GM12878 (cell line): Measurements from ENCODE around the gene RCOR2. TPM values are rescaled to one million over a fixed set of nuclear protein-coding genes. Genes with fewer than 3 reads are reported as not detected.

Experiments used
- ATAC-seq: fragments of 200-7000 bp; cut with Tn5 transposase; 3 replicates; pipeline ENCODE4 v1.9.1; 2020; ENCODE audit warnings: mild to moderate bottlenecking, moderate library complexity
- Bru-seq: library from RNA; stranded (reverse); fragments of 400-500 nt; gene quantifications from one replicate; lab custom pipeline; 2021; lab: Mats Ljungman, UMichigan
- BruChase-seq, 2 experiments: library from RNA; stranded (reverse); fragments of 400-500 nt; gene quantifications; one replicate each; lab custom pipeline; 2021; lab: Mats Ljungman, UMichigan
- BruUV-seq: library from RNA; stranded (reverse); fragments of 400-500 nt; replicated peaks from 2 replicates; lab custom pipeline; 2021; lab: Mats Ljungman, UMichigan
- CTCF ChIA-PET: fragments of 300-600 bp; sonication (Branson Sonifier 250); formaldehyde crosslinking; extraction: SDS; loops from one replicate; lab custom pipeline; 2021; ENCODE audit warnings: inconsistent platforms; lab: Yijun Ruan, JAX
- POLR2A ChIA-PET: fragments of 350-600 bp; formaldehyde crosslinking; extraction: SDS; loops from one replicate; lab custom pipeline; 2021; ENCODE audit warnings: inconsistent platforms; lab: Charles Lee
- RAD21 ChIA-PET: fragments of 300-600 bp; sonication (Branson Sonifier 250); formaldehyde crosslinking; loops from one replicate; lab custom pipeline; 2023; ENCODE audit warnings: antibody characterized with exemption; ENCODE audit not compliant: unreplicated experiment; lab: Charles Lee
- SMC1A ChIA-PET: fragments of 300-600 bp; sonication (Branson Sonifier 250); formaldehyde crosslinking; loops from one replicate; lab custom pipeline; 2023; ENCODE audit not compliant: unreplicated experiment, uncharacterized antibody; lab: Charles Lee
- DNase-seq: peaks from one replicate; pipeline ENCODE4 v3.0.0-alpha.2; 2011; ENCODE audit warnings: low read depth, low spot score
- FAIRE-seq: peaks from 3 replicates; lab custom pipeline; 2011; peaks lifted over from hg19 to GRCh38; lab: Jason Lieb, UNC
- H2AFZ ChIP-seq: 2 replicates; pipeline ENCODE4 v1.6.0; 2011; ENCODE audit warnings: low read depth, low read length, control low read depth; ENCODE audit not compliant: control insufficient read depth
- H3K27ac ChIP-seq: 2 replicates; pipeline ENCODE4 v1.5.1; 2011; ENCODE audit warnings: control low read depth; ENCODE audit not compliant: control insufficient read depth, insufficient read depth
- H3K27me3 ChIP-seq, 2 experiments: replicated peaks in 1 of 2; 2 replicates each; pipeline versions ENCODE4 v1.6.0 to v1.6.1; 2011; ENCODE audit warnings: low read length in 1 of 2; ENCODE audit not compliant: control insufficient read depth in 2 of 2, insufficient read depth in 2 of 2
- H3K36me3 ChIP-seq, 2 experiments: 2 replicates each; pipeline ENCODE4 v1.5.1; 2011; ENCODE audit warnings: low read length in 1 of 2; ENCODE audit not compliant: control insufficient read depth in 2 of 2, insufficient read depth in 2 of 2
- H3K4me1 ChIP-seq: 2 replicates; pipeline ENCODE4 v1.6.1; 2011; ENCODE audit warnings: mild to moderate bottlenecking, low read length, moderate library complexity, mixed read lengths; ENCODE audit not compliant: control insufficient read depth, insufficient read depth
- H3K4me2 ChIP-seq: 2 replicates; pipeline ENCODE4 v1.6.0; 2011; ENCODE audit warnings: control low read depth; ENCODE audit not compliant: control insufficient read depth, insufficient read depth
- H3K4me3 ChIP-seq: fragments of 200-600 bp; sonication (generic); 2 replicates; pipeline ENCODE4 v1.5.1; 2016
- H3K79me2 ChIP-seq: 2 replicates; pipeline ENCODE4 v1.6.0; 2011; ENCODE audit warnings: low read length; ENCODE audit not compliant: control insufficient read depth, insufficient read depth
- H3K9ac ChIP-seq: 2 replicates; pipeline ENCODE4 v1.8.0; 2011; ENCODE audit warnings: low read length, control low read depth, mixed read lengths; ENCODE audit not compliant: control insufficient read depth, insufficient read depth
- H3K9me3 ChIP-seq: replicated peaks from 3 replicates; pipeline ENCODE4 v1.5.1; 2011; ENCODE audit warnings: mild to moderate bottlenecking, low read length; ENCODE audit not compliant: control insufficient read depth, insufficient read depth
- H4K20me1 ChIP-seq: 2 replicates; pipeline ENCODE4 v1.6.0; 2011; ENCODE audit not compliant: control insufficient read depth, insufficient read depth
- BHLHE40 ChIP-seq, 2 experiments: fragments of 450-650 bp in 1 of 2; IDR thresholded peaks; 2 replicates each; pipeline ENCODE4 v1.6.1; 2011 to 2017; ENCODE audit warnings: low read depth in 2 of 2, borderline replicate concordance in 1 of 2, improper control_type of control experiment in 1 of 2, low read length in 1 of 2, mild to moderate bottlenecking in 1 of 2
- CBX5 ChIP-seq: sonication (generic); IDR thresholded peaks from 2 replicates; pipeline ENCODE4 v1.6.1; 2016; ENCODE audit warnings: low read depth, moderate library complexity, mild to moderate bottlenecking, inconsistent platforms
- CHD2 ChIP-seq: IDR thresholded peaks from 2 replicates; pipeline ENCODE4 v1.6.1; 2011; ENCODE audit warnings: low read depth, low read length, improper control_type of control experiment, borderline replicate concordance
- FOXM1 ChIP-seq: IDR thresholded peaks from 2 replicates; pipeline ENCODE4 v1.6.1; 2012; ENCODE audit warnings: low read depth, mild to moderate bottlenecking, inconsistent platforms, low read length, moderate library complexity
- GABPA ChIP-seq: IDR thresholded peaks from 2 replicates; pipeline ENCODE4 v1.6.1; 2014; ENCODE audit warnings: antibody characterized with exemption, low read depth, mild to moderate bottlenecking, inconsistent platforms
- HDGF ChIP-seq: fragments of 450-650 bp; IDR thresholded peaks from 2 replicates; pipeline ENCODE4 v1.6.1; 2016; ENCODE audit warnings: antibody characterized with exemption
- JUND ChIP-seq: IDR thresholded peaks from 2 replicates; pipeline ENCODE4 v1.6.1; 2012; ENCODE audit warnings: low read depth, mild to moderate bottlenecking, low read length, improper control_type of control experiment, moderate library complexity
- NR2F1 ChIP-seq: fragments of 450-650 bp; conservative IDR thresholded peaks from 2 replicates; pipeline ENCODE4 v1.6.1; 2017; ENCODE audit warnings: mild to moderate bottlenecking
- POLR2A ChIP-seq: IDR thresholded peaks from 2 replicates; pipeline ENCODE4 v1.6.1; 2011; ENCODE audit warnings: low read depth, mild to moderate bottlenecking, low read length
- TCF12 ChIP-seq: IDR thresholded peaks from 2 replicates; pipeline ENCODE4 v1.6.1; 2011; ENCODE audit warnings: low read depth, mild to moderate bottlenecking, low read length
- TCF3 ChIP-seq: IDR thresholded peaks from 2 replicates; pipeline ENCODE4 v1.6.1; 2012; ENCODE audit warnings: low read depth, mild to moderate bottlenecking, low read length, borderline replicate concordance; ENCODE audit not compliant: insufficient read depth
- WRNIP1 ChIP-seq: IDR thresholded peaks from 2 replicates; pipeline ENCODE4 v1.6.1; 2011; ENCODE audit warnings: low read depth, low read length, improper control_type of control experiment, borderline replicate concordance
- YY1 ChIP-seq: IDR thresholded peaks from 2 replicates; pipeline ENCODE4 v1.6.1; 2011; ENCODE audit warnings: low read depth, mild to moderate bottlenecking, low read length
- ZBED1 ChIP-seq: IDR thresholded peaks from 2 replicates; pipeline ENCODE4 v1.6.1; 2016; ENCODE audit warnings: borderline replicate concordance
- ZNF24 ChIP-seq: fragments of 450-650 bp; IDR thresholded peaks from 2 replicates; pipeline ENCODE4 v1.6.1; 2017; ENCODE audit warnings: antibody characterized with exemption, mild to moderate bottlenecking
- WGBS: methylation state at CpG from one replicate; pipeline ENCODE4 v1.1.6; 2016; ENCODE audit warnings: low lambda C conversion rate; ENCODE audit not compliant: insufficient replicate concordance, insufficient coverage; ENCODE audit errors: missing lambda C conversion rate; 5-methylcytosine and 5-hydroxymethylcytosine counted together
- in situ Hi-C: fragments of 300-500 bp; cut with MboI; formaldehyde crosslinking; loops from 9 replicates; pipeline ENCODE4 v1.14.3; 2018; ENCODE audit warnings: mixed read lengths
- intact Hi-C: fragments of 100-400 bp; cut with micrococcal nuclease; formaldehyde crosslinking; loops from one replicate; pipeline ENCODE4 v1.14.2; 2022; ENCODE audit not compliant: unreplicated experiment
- long read RNA-seq, 2 experiments: library from polyadenylated mRNA; unstranded; transcript quantifications; one replicate each; pipeline ENCODE4 v2.0.0, GENCODE V29; 2019 to 2020
- polyA minus RNA-seq, 3 experiments: library from RNA; depleted of rRNA, polyadenylated mRNA; stranded (reverse); fragments of >200 nt; gene quantifications; 2 replicates each; pipeline ENCODE4 v1.2.3, GENCODE V29; 2011
- polyA plus RNA-seq, 11 experiments: library from polyadenylated mRNA; depleted of rRNA in 4 of 11; unstranded in 6 of 11; stranded (reverse) in 5 of 11; fragments of >200 nt; fragmentation: Nextera tagmentation in 4 of 11; fragmentation: Illumina TruSeq in 1 of 11; extraction: Ambion mirVana in 4 of 11; extraction: Trizol in 1 of 11; gene quantifications; 1 replicate in 1 of 11; 2 replicates in 10 of 11; pipeline versions ENCODE4 v1.2.1 to v1.2.3, GENCODE V29; 2011 to 2016; ENCODE audit warnings: inconsistent platforms in 2 of 11, missing spikeins in 2 of 11, low read depth in 1 of 11
- total RNA-seq, 4 experiments: library from RNA; depleted of rRNA in 3 of 4; stranded (reverse); fragments of >200 nt in 3 of 4; fragmentation: Illumina TruSeq in 1 of 4; extraction: Trizol in 1 of 4; gene quantifications; 2 replicates each; pipeline versions ENCODE4 v1.2.1 to v1.2.3, GENCODE V29; 2013 to 2021
- TF ChIP-seq, protein P1 (sequence below): fragments of 450-650 bp; formaldehyde crosslinking; IDR thresholded peaks from 2 replicates; pipeline ENCODE4 v1.4.0; 2020; ENCODE audit warnings: mild to moderate bottlenecking, moderate library complexity

RCOR2 gene
- 0.40 and 0.81 TPM in 2 replicates for total RNA-seq (2013; cell fraction: nucleolus; rRNA removed)
- total RNA-seq (2014; rRNA removed): 0.05 and 0.17 TPM in 2 replicates
- total RNA-seq (2014; rRNA removed; fragmentation: Illumina TruSeq; extraction: Trizol): 0.09 TPM in 1 of 2 replicates, not detected in the other
- total RNA-seq (2021): 0.16 and 0.28 TPM in 2 replicates
- polyA plus RNA-seq (2011; ENCODE audit: low read depth): not detected
- polyA plus RNA-seq (2011; rRNA removed): 0.07 and 0.11 TPM in 2 replicates
- 0.18 TPM in 2 replicates for polyA plus RNA-seq (2011; cell fraction: cytosol; rRNA removed)
- polyA plus RNA-seq (2011; cell fraction: nucleus; rRNA removed): 0.31 and 0.66 TPM in 2 replicates
- polyA plus RNA-seq (2012): 0.15 and 0.16 TPM in 2 replicates
- polyA plus RNA-seq (2014; fragmentation: Illumina TruSeq; extraction: Trizol): 0.06 and 0.10 TPM in 2 replicates
- polyA plus RNA-seq (2014; fragmentation: Nextera tagmentation; extraction: Ambion mirVana): not detected
- 0.23 and 0.32 TPM in 2 replicates for polyA plus RNA-seq (2014; rRNA removed)
- polyA plus RNA-seq (2016; fragmentation: Nextera tagmentation; extraction: Ambion mirVana): not detected
- 0.07 TPM in 1 of 2 replicates, not detected in the other for polyA minus RNA-seq (2011; rRNA and poly(A)+ RNA removed)
- polyA minus RNA-seq (2011; cell fraction: cytosol; rRNA and poly(A)+ RNA removed): not detected in 2 replicates
- polyA minus RNA-seq (2011; cell fraction: nucleus; rRNA and poly(A)+ RNA removed): 0.12 TPM in 1 of 2 replicates, not detected in the other
- Bru-seq, nascent RNA: percentile 17 among the genes with signal in this experiment
- percentile 12 among the genes with signal in this experiment for BruChase-seq, experiment 1, labeled RNA remaining after a 6-hour chase
- BruChase-seq, experiment 2, labeled RNA remaining after a 2-hour chase: percentile 18 among the genes with signal in this experiment
- long read RNA-seq, experiment 1: 0 reads
- long read RNA-seq, experiment 2: 0 reads

DNA sequence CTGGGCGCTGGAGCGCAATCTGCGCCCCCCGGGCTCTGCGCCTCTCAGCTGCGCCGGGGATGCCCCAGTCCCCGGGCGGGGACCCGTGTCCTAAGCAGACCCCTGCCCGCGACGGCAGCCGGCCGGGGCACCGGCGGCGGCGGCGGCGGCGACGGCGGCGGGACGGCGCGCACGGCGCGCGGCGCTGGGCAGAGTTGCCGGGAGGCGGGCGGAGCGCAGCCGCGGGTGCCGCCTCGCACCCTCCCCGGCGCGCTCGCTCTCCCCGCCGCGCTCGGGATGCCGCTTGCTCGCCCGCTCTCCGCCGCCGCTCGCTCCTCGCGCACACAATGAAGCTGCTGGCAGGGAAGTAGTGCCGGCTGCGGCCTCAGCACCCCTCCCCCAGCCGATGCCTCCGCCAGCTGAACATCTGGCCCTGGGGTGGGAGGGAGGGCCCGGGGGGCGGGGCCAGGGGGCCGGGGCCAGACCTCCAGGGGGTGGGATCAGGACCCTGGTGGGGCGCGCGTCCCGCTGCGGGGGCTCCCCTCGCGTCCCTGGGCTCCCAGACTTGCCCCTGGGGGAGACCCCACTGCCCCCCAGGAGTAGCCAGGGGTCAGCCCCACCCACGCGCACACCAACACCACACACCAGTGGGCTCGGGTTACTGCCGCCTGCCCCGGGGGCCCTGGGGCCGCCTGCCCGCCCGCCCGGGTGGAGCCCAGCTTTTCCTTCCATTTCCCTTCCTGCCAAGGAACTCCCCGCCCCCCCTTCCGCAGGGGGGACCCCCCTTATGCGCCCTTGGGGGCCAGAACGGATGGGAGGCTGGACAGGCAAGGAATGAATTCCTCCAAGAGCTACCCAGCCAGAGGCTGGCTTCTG lies at the start of gene RCOR2:
TSS of gene RCOR2 (minus strand) at position 328 of the 855 bp plus-strand sequence. CDS start 708 bp downstream, outside the sequence.
- DNase-seq (no peak), ATAC-seq (peak; percentile 53), FAIRE-seq (no peak)
- Histone ChIP-seq H3K4me1 (peaks cover 10% of the 10 kb centered on the region), H3K9ac (0 out of 2 replicates have a peak within 1 kb of the TSS, but pooled peaks have one; percentile 35), H3K36me3 (no peaks in the 10 kb centered on the region), H3K27ac (no peak within 1 kb of the TSS), H3K27me3 (peaks cover 0 to 3% of the 10 kb centered on the region in 2 experiments; a peak in 3 of 4 replicates), H2AFZ (peak within 1 kb of the TSS; percentile 69), H3K4me2 (peak within 1 kb of the TSS; percentile 93), H4K20me1 (no peaks in the 10 kb centered on the region), H3K9me3 (no peaks in the 10 kb centered on the region), H3K79me2 (no peaks in the 10 kb centered on the region), H3K4me3 (peak within 1 kb of the TSS; percentile 59)
- no TSS peak for BruUV-seq
- SMC1A ChIA-PET: interaction anchor here (0.8 to 1.5 kb wide), 3 partner anchors 29 to 79 kb away, joined by 3 to 4 read pairs (median 3); partner anchors contain the start of gene MARK2
- WGBS: 4% methylated on average over 13 of the region's 85 CpGs
- CTCF ChIA-PET: interaction anchor here (0.6 to 3.1 kb wide), 7 partner anchors 11 to 1947 kb away, joined by 3 to 17 read pairs (median 4); no protein-coding TSS in a partner anchor
- intact Hi-C loops: no loop called here
- RAD21 ChIA-PET: interaction anchor here (0.9 to 1.0 kb wide), 2 partner anchors 44 to 78 kb away, joined by 3 read pairs; partner anchors contain the start of gene MARK2
- in situ Hi-C loops: no loop called here
- POLR2A ChIA-PET: interaction anchor here (1.1 to 1.5 kb wide), 2 partner anchors 28 to 79 kb away, joined by 4 read pairs; no protein-coding TSS in a partner anchor
- TF ChIP-seq ZBED1: no peak
- no peak for TF ChIP-seq GABPA
- peak; percentile 77; the same call in 1 of the 2 replicates for TF ChIP-seq TCF12
- TF ChIP-seq YY1: 0 out of 2 replicates have a peak, but pooled peaks have one; percentile 21
- TF ChIP-seq HDGF: no peak
- TF ChIP-seq, protein P1, sequence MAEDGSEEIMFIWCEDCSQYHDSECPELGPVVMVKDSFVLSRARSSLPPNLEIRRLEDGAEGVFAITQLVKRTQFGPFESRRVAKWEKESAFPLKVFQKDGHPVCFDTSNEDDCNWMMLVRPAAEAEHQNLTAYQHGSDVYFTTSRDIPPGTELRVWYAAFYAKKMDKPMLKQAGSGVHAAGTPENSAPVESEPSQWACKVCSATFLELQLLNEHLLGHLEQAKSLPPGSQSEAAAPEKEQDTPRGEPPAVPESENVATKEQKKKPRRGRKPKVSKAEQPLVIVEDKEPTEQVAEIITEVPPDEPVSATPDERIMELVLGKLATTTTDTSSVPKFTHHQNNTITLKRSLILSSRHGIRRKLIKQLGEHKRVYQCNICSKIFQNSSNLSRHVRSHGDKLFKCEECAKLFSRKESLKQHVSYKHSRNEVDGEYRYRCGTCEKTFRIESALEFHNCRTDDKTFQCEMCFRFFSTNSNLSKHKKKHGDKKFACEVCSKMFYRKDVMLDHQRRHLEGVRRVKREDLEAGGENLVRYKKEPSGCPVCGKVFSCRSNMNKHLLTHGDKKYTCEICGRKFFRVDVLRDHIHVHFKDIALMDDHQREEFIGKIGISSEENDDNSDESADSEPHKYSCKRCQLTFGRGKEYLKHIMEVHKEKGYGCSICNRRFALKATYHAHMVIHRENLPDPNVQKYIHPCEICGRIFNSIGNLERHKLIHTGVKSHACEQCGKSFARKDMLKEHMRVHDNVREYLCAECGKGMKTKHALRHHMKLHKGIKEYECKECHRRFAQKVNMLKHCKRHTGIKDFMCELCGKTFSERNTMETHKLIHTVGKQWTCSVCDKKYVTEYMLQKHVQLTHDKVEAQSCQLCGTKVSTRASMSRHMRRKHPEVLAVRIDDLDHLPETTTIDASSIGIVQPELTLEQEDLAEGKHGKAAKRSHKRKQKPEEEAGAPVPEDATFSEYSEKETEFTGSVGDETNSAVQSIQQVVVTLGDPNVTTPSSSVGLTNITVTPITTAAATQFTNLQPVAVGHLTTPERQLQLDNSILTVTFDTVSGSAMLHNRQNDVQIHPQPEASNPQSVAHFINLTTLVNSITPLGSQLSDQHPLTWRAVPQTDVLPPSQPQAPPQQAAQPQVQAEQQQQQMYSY: no peak
- TF ChIP-seq ZNF24: 0 out of 2 replicates have a peak, but pooled peaks have one; percentile 14
- TF ChIP-seq CBX5: no peak
- TF ChIP-seq CHD2: peak; percentile 93
- TF ChIP-seq POLR2A: peak; percentile 56; the same call in 1 of the 2 replicates
- no peak for TF ChIP-seq WRNIP1
- peak; percentile 8 to 53; a peak in 1 of 4 replicates for TF ChIP-seq BHLHE40 (IDR thresholded peaks at IDR 0.05; ENCODE audit: borderline replicate concordance in 1 of 2, low read depth in 2 of 2, low read length in 1 of 2)
- 0 out of 2 replicates have a peak, but pooled peaks have one; percentile 4 for TF ChIP-seq NR2F1
- peak; percentile 79; the same call in 1 of the 2 replicates for TF ChIP-seq TCF3
- TF ChIP-seq JUND: no peak
- no peak for TF ChIP-seq FOXM1
